ENCODE measurements around the gene CLASP1. TPM values are rescaled to one million over a fixed set of nuclear protein-coding genes. Genes with fewer than 3 reads are reported as not detected.
"Not testable (repeated sequence)": the region's sequence is repeated elsewhere in the genome, so short reads cannot be mapped to it uniquely, and the experiment has no call there.

Gene CLASP1
- total RNA-seq, 1 donor from 2014 or later: 58.3 TPM

GRCh38 chr2:121359170-121359569 lies 290.1 kb downstream of the CLASP1 start:
- ATAC-seq (ENCODE audit: poor library complexity) (no peak), DNase-seq (no peak)
- intact Hi-C loops (cut with DNase I): loop anchor here (5.0 kb wide), 1 partner anchor 262 kb away; no protein-coding TSS in a partner anchor

GRCh38 chr2:121358291-121358690 lies 291.0 kb downstream of the CLASP1 start:
- no peak for ATAC-seq (ENCODE audit: poor library complexity)
- intact Hi-C loops (cut with DNase I): loop anchor here (5.0 kb wide), 1 partner anchor 261 kb away; no protein-coding TSS in a partner anchor

DNA sequence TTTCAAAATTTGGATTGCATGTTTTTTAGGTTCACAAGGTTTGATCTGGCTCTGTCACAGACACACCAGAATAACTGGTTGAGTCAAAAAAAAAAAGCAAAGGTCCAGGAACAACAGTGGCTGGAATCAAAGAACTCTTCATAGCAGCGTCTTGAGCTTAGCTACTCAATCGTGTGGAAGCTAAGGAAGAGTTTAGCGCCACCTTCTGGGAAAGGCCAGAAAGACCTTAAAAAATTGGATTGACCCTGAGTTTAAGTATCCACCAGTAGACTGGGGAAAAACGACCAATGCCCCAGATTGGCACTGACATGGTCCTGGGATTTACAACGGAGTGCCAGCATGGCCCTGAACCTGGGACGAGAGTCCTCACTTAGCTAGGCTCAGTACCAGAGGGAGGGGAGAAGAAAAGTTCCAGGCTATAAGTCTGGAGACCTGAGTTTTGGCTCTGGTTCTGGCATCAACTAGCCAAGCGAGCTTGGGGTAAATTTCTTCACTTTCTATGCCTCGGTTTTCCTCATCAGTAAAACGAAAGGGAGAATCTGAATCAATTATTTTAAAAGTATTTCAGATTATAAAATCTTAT lies 293.1 kb downstream of the CLASP1 start:
- peak; percentile 37 for ATAC-seq (ENCODE audit: poor library complexity)
- DNase-seq: no peak
- intact Hi-C loops (cut with DNase I): loop anchor here (5.0 kb wide), 1 partner anchor 259 kb away; no protein-coding TSS in a partner anchor

More at GRCh38 chr2:121358291-121358690, 291.0 kb downstream of the CLASP1 start:
- no peak for DNase-seq

- intact Hi-C loops (cut with DNase I): loop anchor here (5.0 kb wide), 1 partner anchor 258 kb away; no protein-coding TSS in a partner anchor
- no peak for ATAC-seq (ENCODE audit: poor library complexity)
- DNase-seq: no peak
Observed at GRCh38 chr2:121355488-121355887, 293.8 kb downstream of the CLASP1 start.

DNA sequence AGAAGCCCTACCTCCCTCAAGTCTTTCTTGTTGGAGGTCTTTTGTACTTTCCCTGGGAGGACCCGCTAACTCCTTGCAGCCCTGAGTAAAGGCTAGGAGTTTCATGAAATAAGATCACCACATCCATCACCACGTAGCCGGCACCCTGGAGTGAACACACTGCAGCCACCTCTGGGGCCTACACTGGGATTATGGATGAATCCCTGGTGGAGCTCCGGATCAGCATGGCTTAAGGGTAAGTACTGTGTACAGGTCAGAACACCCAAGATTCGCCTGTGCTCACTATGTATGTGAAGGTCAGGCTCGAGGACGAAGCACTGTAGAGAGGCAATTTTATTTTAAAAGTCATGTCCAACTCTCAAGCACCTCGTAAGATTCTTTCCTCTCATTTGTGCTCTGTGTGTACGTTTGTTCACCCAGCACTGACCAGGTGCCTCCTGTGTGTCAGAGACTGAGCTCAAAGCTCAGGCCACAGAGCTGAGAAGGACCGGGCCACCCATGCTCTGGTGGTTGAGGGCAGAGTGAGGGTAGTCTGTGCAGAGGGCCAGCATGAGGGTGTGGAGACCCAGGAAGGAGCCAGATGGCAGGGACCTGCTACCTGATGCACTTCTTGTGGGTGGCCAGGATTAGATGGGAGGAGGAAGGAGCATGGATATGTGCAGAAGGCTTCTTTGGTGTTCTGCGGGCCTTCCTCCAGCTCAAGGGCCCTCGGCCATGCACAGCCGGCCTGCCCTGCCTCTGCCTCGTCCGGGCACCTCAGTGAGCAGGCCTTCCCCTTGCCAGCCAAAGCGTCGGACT lies 297.5 kb downstream of the CLASP1 start:
- intact Hi-C loops (cut with DNase I): no loop called here
- no peak for ATAC-seq (ENCODE audit: poor library complexity)

DNA sequence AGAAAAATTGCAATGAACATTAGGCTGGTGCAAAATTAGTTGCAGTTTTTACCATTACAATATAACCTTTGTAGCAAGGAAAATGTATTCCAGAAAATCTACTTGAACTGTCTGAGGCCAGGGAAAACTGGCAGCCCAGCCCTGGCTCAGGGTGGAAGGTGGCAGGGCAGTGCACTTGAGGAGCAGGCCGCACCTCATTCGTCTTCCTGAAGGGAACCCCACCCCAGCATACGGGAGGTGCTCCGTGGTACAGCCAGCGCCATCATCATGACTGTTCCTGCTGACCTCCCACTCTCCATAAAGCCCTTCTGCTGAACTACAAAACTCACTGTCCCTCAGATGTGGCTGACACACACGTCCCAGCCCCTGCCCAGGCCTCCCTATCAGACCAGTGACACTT lies 298.4 kb downstream of the CLASP1 start:
- peak; percentile 6 for ATAC-seq (ENCODE audit: poor library complexity)
- intact Hi-C loops (cut with DNase I): no loop called here
- DNase-seq: no peak

More for the DNA sequence above, 297.5 kb downstream of the CLASP1 start:
- DNase-seq: no peak

DNA sequence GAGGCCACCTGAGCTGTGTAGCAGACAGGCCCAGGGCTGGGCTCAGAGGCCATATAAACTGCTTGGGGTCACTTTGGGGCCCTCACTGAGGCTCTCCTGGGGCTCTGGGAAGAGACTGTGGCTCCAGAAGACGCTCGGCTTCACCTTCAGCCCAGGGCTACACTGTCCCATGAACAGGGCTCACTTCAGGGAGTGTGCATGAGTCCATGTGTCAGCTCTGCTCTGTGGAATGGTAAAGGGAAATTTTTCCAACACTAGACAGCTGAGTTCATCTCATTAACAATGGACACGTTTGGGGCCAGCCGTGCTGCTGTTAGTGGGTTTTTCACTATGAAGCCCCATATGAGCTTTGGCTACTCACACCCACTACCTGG lies 298.9 kb downstream of the CLASP1 start:
- intact Hi-C loops (cut with DNase I): no loop called here
- DNase-seq: no peak
- peak; percentile 36 for ATAC-seq (ENCODE audit: poor library complexity)

DNA sequence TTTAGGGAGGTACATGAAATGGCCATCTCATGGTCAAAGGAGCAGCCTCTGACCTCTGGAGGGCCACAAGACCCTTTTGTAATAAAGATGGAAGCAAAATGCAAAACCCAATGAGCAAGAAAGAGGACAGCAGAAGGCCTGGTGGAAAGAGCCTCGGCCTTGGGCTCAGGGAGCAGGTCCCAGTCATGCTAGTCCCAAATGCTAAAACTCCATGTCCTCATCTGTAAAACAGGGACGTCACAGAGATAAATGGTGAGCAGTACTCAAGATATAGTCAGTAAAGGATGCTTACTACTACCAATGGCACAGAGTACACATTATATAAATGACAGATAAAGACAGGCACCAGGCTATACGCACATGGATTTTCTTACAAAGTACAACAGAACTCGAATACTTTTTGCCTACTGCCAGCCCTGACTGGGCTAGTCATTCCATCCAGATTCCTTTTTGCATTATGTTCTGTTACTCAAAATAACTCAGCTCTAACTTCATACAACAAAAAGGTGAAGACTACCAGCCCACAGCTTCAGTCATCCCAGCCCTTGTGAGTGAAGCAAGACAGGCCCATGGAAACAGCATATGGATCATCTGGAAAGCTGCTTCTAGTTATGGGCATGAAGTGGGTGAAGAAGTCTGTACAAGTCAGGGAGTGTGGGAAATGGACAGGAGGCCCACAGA lies 299.4 kb downstream of the CLASP1 start:
- DNase-seq (no peak), ATAC-seq (ENCODE audit: poor library complexity) (peak; percentile 71)
- intact Hi-C loops (cut with DNase I): no loop called here

- intact Hi-C loops (cut with DNase I): no loop called here
- DNase-seq (no peak), ATAC-seq (ENCODE audit: poor library complexity) (no peak)
Observed at GRCh38 chr2:121348128-121348740, 301.0 kb downstream of the CLASP1 start.

DNA sequence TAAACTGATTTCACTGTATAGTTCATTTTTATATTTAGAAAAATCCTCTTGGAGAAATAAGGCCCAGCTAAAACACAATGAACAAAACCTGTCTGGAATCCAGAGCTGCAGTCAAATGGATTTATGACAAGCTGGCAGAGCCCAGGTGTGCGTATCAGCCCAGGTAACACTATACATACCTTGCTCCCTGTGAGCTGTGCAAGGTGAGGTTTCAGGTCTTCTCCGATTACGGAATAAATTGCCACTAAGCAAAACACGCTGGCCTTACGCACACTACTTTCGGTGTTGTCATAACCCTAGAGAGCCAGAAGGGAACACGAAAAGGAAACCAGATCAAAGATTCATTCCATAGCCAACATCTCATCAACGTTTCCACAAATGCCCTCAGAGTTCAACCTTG lies 302.4 kb downstream of the CLASP1 start:
- DNase-seq (no peak), ATAC-seq (ENCODE audit: poor library complexity) (no peak)
- intact Hi-C loops (cut with DNase I): no loop called here

DNA sequence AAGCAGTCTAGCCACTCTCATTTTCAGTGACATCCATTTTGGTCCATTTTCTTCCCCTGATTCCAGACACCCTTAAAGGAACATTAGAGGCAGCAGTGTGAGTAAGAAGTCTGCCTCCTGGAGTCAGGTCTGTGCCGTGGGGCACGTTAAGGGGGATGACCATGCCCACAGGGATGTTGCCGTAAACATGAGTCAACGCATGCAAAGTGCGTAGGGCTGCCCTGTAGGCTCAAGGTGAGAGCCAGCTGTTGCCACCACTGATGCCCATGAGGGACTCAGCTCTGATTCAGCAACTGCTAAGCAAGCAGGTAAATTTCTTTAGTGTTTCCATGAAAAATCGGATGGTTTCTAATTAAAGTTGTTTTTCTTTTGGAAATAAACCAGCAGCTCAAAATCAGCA lies 302.9 kb downstream of the CLASP1 start:
- DNase-seq (no peak), ATAC-seq (ENCODE audit: poor library complexity) (no peak)
- intact Hi-C loops (cut with DNase I): no loop called here

DNA sequence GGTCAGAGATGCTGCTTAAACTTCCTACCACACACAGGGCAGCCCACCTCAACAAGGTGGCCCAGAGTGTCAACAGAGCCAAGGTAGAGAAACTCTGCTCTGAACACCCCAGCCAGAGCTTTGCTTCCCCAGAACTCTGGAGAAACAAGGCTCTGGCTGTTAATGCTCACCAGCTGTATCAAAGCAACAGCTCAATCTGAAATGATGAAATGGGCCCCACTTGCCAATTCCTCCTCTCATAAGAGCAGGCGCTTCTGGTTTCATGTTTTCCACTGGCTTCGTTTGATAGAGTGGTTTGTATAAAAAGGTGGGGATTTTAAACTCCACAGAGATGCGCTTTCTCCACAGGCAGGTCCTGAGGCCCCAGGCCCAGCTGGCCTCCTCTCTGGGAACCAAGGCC lies 303.4 kb downstream of the CLASP1 start:
- intact Hi-C loops (cut with DNase I): no loop called here
- peak; percentile 6 for ATAC-seq (ENCODE audit: poor library complexity)
- DNase-seq: no peak

DNA sequence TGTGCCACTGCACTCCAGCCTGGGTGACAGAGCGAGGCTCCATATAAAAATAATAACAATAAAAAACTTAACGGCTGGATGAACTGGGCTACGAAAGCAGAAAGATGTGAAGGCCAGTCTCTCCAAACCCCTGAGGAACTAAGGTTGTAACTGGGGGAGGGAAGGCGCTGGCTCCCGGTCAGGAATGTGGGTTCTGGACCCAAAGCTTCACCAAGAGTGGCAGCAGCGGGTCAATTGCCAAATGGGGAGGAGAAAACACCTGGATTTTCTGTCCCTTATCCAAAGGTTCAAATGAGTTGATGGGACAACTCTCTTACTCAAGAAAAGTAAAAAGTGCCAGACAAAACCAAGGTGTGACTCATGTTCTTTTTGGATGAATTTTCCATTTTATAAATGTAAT lies 304.2 kb downstream of the CLASP1 start:
- DNase-seq: no peak
- intact Hi-C loops (cut with DNase I): no loop called here
- ATAC-seq (ENCODE audit: poor library complexity): no peak

- DNase-seq; intact Hi-C loops (cut with DNase I); ATAC-seq (ENCODE audit: poor library complexity): not testable (repeated sequence)
Observed at GRCh38 chr2:121343828-121344399, 305.3 kb downstream of the CLASP1 start.

DNA sequence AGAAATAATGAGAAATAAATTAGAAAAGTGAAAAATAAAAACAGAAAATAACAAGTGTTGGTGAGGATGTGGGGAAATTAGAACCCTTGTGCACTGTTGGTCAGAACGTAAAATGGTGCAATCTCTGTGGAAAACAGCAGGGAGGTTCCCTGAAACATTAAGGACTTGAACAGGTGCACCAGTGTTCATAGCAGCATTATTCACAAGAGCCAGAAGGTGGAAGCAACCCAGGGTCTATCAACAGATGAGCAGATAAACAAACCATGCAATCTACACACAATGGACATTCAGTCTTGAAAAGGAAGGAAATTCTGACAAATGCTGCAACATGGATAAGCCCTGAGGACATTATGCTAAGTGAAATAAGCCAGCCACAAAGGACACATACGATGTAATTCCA lies 306.1 kb downstream of the CLASP1 start:
- DNase-seq (no peak), ATAC-seq (ENCODE audit: poor library complexity) (no peak)
- intact Hi-C loops (cut with DNase I): no loop called here

DNA sequence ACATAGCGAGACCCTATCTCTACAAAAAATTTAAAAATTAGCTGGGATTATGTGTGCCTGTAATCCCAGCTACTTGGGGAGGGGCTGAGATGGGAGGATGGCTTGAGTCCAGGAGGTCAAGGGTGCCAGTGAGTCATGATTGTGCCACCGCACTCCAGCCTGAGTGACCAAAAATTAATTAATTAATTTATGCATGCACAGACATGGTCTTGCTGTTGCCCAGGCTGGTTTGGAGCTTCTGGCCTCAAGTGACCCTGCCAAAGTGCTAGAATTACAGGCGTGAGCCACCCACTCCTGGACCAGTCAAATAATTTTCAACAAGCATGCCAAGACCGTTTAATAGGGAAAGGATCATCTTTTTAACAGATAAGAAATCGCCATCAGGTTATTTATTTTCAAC lies 306.5 kb downstream of the CLASP1 start:
- ATAC-seq (ENCODE audit: poor library complexity) (no peak), DNase-seq (no peak)
- intact Hi-C loops (cut with DNase I): no loop called here

GRCh38 chr2:121340926-121341325 lies 308.3 kb downstream of the CLASP1 start:
- ATAC-seq (ENCODE audit: poor library complexity) (no peak), DNase-seq (no peak)
- intact Hi-C loops (cut with DNase I): no loop called here

DNA sequence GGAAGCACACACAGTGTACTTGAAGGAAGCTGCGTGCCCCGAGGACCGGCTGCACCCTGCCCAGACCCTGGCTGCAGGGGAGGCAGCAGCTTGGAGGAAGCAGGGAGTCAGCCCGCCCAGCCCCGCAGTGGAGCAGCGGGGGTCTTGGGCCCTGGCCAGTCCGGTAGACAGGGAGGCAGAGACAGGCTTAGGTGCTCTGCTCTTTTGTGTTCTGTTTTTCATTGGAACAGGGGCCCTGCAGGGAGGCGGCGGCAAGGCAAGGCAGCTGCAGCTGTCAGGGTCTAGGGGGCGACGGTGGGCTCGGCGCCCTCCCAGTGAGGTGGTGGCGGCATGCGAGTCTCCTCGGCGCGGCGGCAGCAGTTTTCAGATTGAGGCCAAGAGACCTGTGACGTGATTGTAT lies 311.0 kb downstream of the CLASP1 start:
- no peak for ATAC-seq (ENCODE audit: poor library complexity)
- no peak for DNase-seq
- intact Hi-C loops (cut with DNase I): no loop called here

Data from Right ventricle myocardium superior (tissue), 1 donor.